ENCODE results near the gene MTURN. TPM values are rescaled to one million over a fixed set of nuclear protein-coding genes. Genes with fewer than 3 reads are reported as not detected.

MTURN gene
- polyA plus RNA-seq, 1 donor from 2014 or later, result 75.5 TPM

- no peaks in the 10 kb centered on the region for H3K9me2 ChIP-seq (ENCODE audit: insufficient read depth, low read length)
- TF ChIP-seq EP300 (conservative IDR thresholded peaks at IDR 0.05; ENCODE audit: poor library complexity, severe bottlenecking) (no peak), MXI1 (conservative IDR thresholded peaks at IDR 0.05; ENCODE audit: poor library complexity, severe bottlenecking) (no peak), POLR2AphosphoS5 (IDR thresholded peaks at IDR 0.05) (no peak), TAF1 (IDR thresholded peaks at IDR 0.05; ENCODE audit: low read depth) (no peak), EZH2 (IDR thresholded peaks at IDR 0.05; ENCODE audit: borderline replicate concordance, insufficient read depth, low read length, poor library complexity, severe bottlenecking) (no peak), RAD21 (conservative IDR thresholded peaks at IDR 0.05) (no peak), CTCF (IDR thresholded peaks at IDR 0.05; ENCODE audit: poor library complexity, severe bottlenecking) (no peak), REST (IDR thresholded peaks at IDR 0.05; ENCODE audit: borderline replicate concordance) (no peak), SMC3 (conservative IDR thresholded peaks at IDR 0.05; ENCODE audit: poor library complexity) (no peak)
- no peak overlapping the region for H3K27ac ChIP-seq (ENCODE audit: low read length)
- no peak overlapping the region for H3K9ac ChIP-seq (ENCODE audit: low read length)
- no peak overlapping the region for H3K4me2 ChIP-seq (ENCODE audit: low read length)
- H3K4me3 ChIP-seq (ENCODE audit: low read length), result no peak overlapping the region
- H3K79me2 ChIP-seq (replicated peaks; ENCODE audit: insufficient read depth, low read length), result no peaks in the 10 kb centered on the region
- peaks cover 3% of the 10 kb centered on the region for H3F3A ChIP-seq (ENCODE audit: insufficient read depth, low read length, poor library complexity, severe bottlenecking)
- H2AFZ ChIP-seq (ENCODE audit: low read depth, low read length), result no peak overlapping the region
- H3K9me3 ChIP-seq (ENCODE audit: low read length), result no peaks in the 10 kb centered on the region
- H3K36me3 ChIP-seq (ENCODE audit: insufficient read depth, low read length), result no peaks in the 10 kb centered on the region
- H3K27me3 ChIP-seq (ENCODE audit: insufficient read depth, low read depth, low read length), result no peaks in the 10 kb centered on the region
- no peaks in the 10 kb centered on the region for H4K20me1 ChIP-seq (ENCODE audit: insufficient read depth)
Observed at GRCh38 chr7:30149640-30150272, 15.0 kb downstream of the MTURN start.

GRCh38 chr7:30150711-30151110 is 15.9 kb downstream of the MTURN start:
- Histone ChIP-seq H3K9me2 (ENCODE audit: insufficient read depth, low read length) (no peaks in the 10 kb centered on the region), H3K36me3 (ENCODE audit: insufficient read depth, low read length) (no peaks in the 10 kb centered on the region), H3K4me3 (ENCODE audit: low read length) (no peak overlapping the region), H4K20me1 (ENCODE audit: insufficient read depth) (no peaks in the 10 kb centered on the region), H3K79me2 (replicated peaks; ENCODE audit: insufficient read depth, low read length) (no peaks in the 10 kb centered on the region), H3K4me2 (ENCODE audit: low read length) (no peak overlapping the region), H3F3A (ENCODE audit: insufficient read depth, low read length, poor library complexity, severe bottlenecking) (peaks cover 3% of the 10 kb centered on the region), H3K27me3 (ENCODE audit: insufficient read depth, low read depth, low read length) (no peaks in the 10 kb centered on the region), H3K9me3 (ENCODE audit: low read length) (no peaks in the 10 kb centered on the region), H3K27ac (ENCODE audit: low read length) (no peak overlapping the region), H2AFZ (ENCODE audit: low read depth, low read length) (no peak overlapping the region), H3K9ac (ENCODE audit: low read length) (no peak overlapping the region)
- no peak for TF ChIP-seq RAD21 (conservative IDR thresholded peaks at IDR 0.05)
- no peak for TF ChIP-seq MXI1 (conservative IDR thresholded peaks at IDR 0.05; ENCODE audit: poor library complexity, severe bottlenecking)
- no peak for TF ChIP-seq EZH2 (IDR thresholded peaks at IDR 0.05; ENCODE audit: borderline replicate concordance, insufficient read depth, low read length, poor library complexity, severe bottlenecking)
- TF ChIP-seq TAF1 (IDR thresholded peaks at IDR 0.05; ENCODE audit: low read depth), result no peak
- no peak for TF ChIP-seq REST (IDR thresholded peaks at IDR 0.05; ENCODE audit: borderline replicate concordance)
- no peak for TF ChIP-seq EP300 (conservative IDR thresholded peaks at IDR 0.05; ENCODE audit: poor library complexity, severe bottlenecking)
- no peak for TF ChIP-seq CTCF (IDR thresholded peaks at IDR 0.05; ENCODE audit: poor library complexity, severe bottlenecking)
- no peak for TF ChIP-seq POLR2AphosphoS5 (IDR thresholded peaks at IDR 0.05)
- no peak for TF ChIP-seq SMC3 (conservative IDR thresholded peaks at IDR 0.05; ENCODE audit: poor library complexity)
